Measurements from ENCODE around the gene SPEG. TPM values are rescaled to one million over a fixed set of nuclear protein-coding genes. Genes with fewer than 3 reads are reported as not detected.

The SPEG gene
- total and polyA plus RNA-seq, 2 donors (not counting 3 experiments of a cell fraction or from before 2014, with no cell fraction given), result 0.84 to 3.5 TPM

GRCh38 chr2:219545295-219545942 is 110.8 kb downstream of the SPEG start:
- Histone ChIP-seq H3K36me3 (ENCODE audit: control insufficient read depth in 2 of 2, extremely low read depth in 1 of 2, insufficient read depth in 2 of 2, low read length in 2 of 2) (no peaks in the 10 kb centered on the region), H3K79me2 (ENCODE audit: control insufficient read depth, insufficient read depth, low read length) (no peaks in the 10 kb centered on the region), H3K9me1 (replicated peaks; ENCODE audit: control insufficient read depth, extremely low read depth, insufficient read depth, low read length) (no peaks in the 10 kb centered on the region), H3K4me1 (ENCODE audit: control insufficient read depth, extremely low read depth, insufficient read depth, low read length) (peaks cover 7% of the 10 kb centered on the region), H2AFZ (ENCODE audit: low read depth, low read length) (no peak overlapping the region), H3K4me3 (replicated peaks in 1 of 3; ENCODE audit: insufficient read depth in 1 of 3, low read depth in 1 of 3, low read length in 3 of 3) (no peak overlapping the region), H3K27me3 (ENCODE audit: control insufficient read depth in 2 of 2, insufficient read depth in 2 of 2, low read length in 2 of 2) (peaks cover 23% of the 10 kb centered on the region in 2 experiments), H3K4me2 (ENCODE audit: insufficient read depth, low read length) (no peak overlapping the region), H3K27ac (ENCODE audit: insufficient read depth, low read depth, low read length) (no peak overlapping the region), H3K9me3 (replicated peaks; ENCODE audit: control insufficient read depth, insufficient read depth, low read length) (no peaks in the 10 kb centered on the region), H3K9ac (replicated peaks; ENCODE audit: extremely low read depth, insufficient read depth, low read length) (no peak overlapping the region), H4K20me1 (replicated peaks; ENCODE audit: control insufficient read depth, extremely low read depth, insufficient read depth, low read length) (no peaks in the 10 kb centered on the region)
- no peak for DNase-seq (ENCODE audit: low read depth, low spot score)
- TF ChIP-seq FOS (IDR thresholded peaks at IDR 0.05; ENCODE audit: borderline replicate concordance, insufficient read depth, low read length) (no peak), GATA2 (IDR thresholded peaks at IDR 0.05; ENCODE audit: insufficient read depth, insufficient read length, low read depth, low read length) (no peak), MAX (IDR thresholded peaks at IDR 0.05; ENCODE audit: insufficient read depth, insufficient read length) (no peak), CTCF (IDR thresholded peaks at IDR 0.05; ENCODE audit: extremely low read depth in 1 of 2, insufficient read depth in 1 of 2, low read depth in 1 of 2, low read length in 2 of 2) (no peak), EZH2 (IDR thresholded peaks at IDR 0.05; ENCODE audit: borderline replicate concordance, low read depth, low read length, severe bottlenecking) (no peak), POLR2A (IDR thresholded peaks at IDR 0.05; ENCODE audit: low read depth, low read length) (no peak), POLR2AphosphoS5 (IDR thresholded peaks at IDR 0.05; ENCODE audit: insufficient read depth, low read depth, low read length) (no peak), JUN (IDR thresholded peaks at IDR 0.05; ENCODE audit: borderline replicate concordance, insufficient read depth, insufficient read length, low read depth) (no peak), MYC (IDR thresholded peaks at IDR 0.05; ENCODE audit: low read depth, low read length) (no peak)
- no TSS peak for BruUV-seq (replicated peaks)
- dilution Hi-C loops (cut with MboI; ENCODE audit: extremely low pct_ligation_motif_present, low sequenced_read_pairs) (no loop called here), intact Hi-C loops (cut with micrococcal nuclease) (no loop called here)
- ChIA-PET CTCF (interaction anchor here (1.3 to 4.5 kb wide), 2 partner anchors 15 kb away, joined by 7 to 25 read pairs; no protein-coding TSS in a partner anchor), POLR2A (no interaction called here)
- FAIRE-seq, result no peak
